Measurements from ENCODE around the gene UGDH. TPM values are rescaled to one million over a fixed set of nuclear protein-coding genes. Genes with fewer than 3 reads are reported as not detected.

Gene UGDH
- total and polyA plus RNA-seq, 2 of the 13 experiments (the other 11 are each of a cell fraction or from before 2014, with no cell fraction given), result 99.0 to 384 TPM

- peak; percentile 85 for TF ChIP-seq MEIS2 (CRISPR knock-in tag; IDR thresholded peaks at IDR 0.05)
- TF ChIP-seq ESRRA (CRISPR knock-in tag; IDR thresholded peaks at IDR 0.05; ENCODE audit: low read depth), result no peak
- peak; percentile 98 for TF ChIP-seq ATF2 (CRISPR knock-in tag; IDR thresholded peaks at IDR 0.05)
- TF ChIP-seq ZNF615 (CRISPR knock-in tag; IDR thresholded peaks at IDR 0.05; ENCODE audit: borderline replicate concordance), result no peak
- peak; percentile 86; the same call in 1 of the 2 replicates for TF ChIP-seq KLF12 (CRISPR knock-in tag; IDR thresholded peaks at IDR 0.05; ENCODE audit: borderline replicate concordance)
- TF ChIP-seq RERE (CRISPR knock-in tag; IDR thresholded peaks at IDR 0.05; ENCODE audit: low read depth), result no peak
- peak; percentile 74; the same call in 1 of the 2 replicates for TF ChIP-seq ZNF788 (CRISPR knock-in tag; IDR thresholded peaks at IDR 0.05; ENCODE audit: borderline replicate concordance)
- no peak for TF ChIP-seq KLF13 (CRISPR knock-in tag; IDR thresholded peaks at IDR 0.05)
- peak; percentile 43; the same call in 1 of the 2 replicates for TF ChIP-seq FOXJ3 (CRISPR knock-in tag; IDR thresholded peaks at IDR 0.05; ENCODE audit: borderline replicate concordance)
- TF ChIP-seq ATF7-NPFF (CRISPR knock-in tag; IDR thresholded peaks at IDR 0.05; ENCODE audit: low read depth), result peak; percentile 56; the same call in 1 of the 2 replicates
- peak; percentile 72; the same call in 1 of the 2 replicates for TF ChIP-seq ZNF563 (CRISPR knock-in tag; IDR thresholded peaks at IDR 0.05)
- no peak for TF ChIP-seq ZUFSP (CRISPR knock-in tag; IDR thresholded peaks at IDR 0.05; ENCODE audit: borderline replicate concordance)
- no peak for TF ChIP-seq ZNF777 (CRISPR knock-in tag; IDR thresholded peaks at IDR 0.05)
- no peak for TF ChIP-seq ZNF562 (CRISPR knock-in tag; IDR thresholded peaks at IDR 0.05; ENCODE audit: borderline replicate concordance)
- TF ChIP-seq GTF3A (CRISPR knock-in tag; conservative IDR thresholded peaks at IDR 0.05), result no peak
- no peak for TF ChIP-seq ZNF703 (CRISPR knock-in tag; IDR thresholded peaks at IDR 0.05; ENCODE audit: borderline replicate concordance)
- no peak; the same call in 1 of the 2 replicates for TF ChIP-seq FOXO1 (CRISPR knock-in tag; IDR thresholded peaks at IDR 0.05)
- peak; percentile 84; the same call in 1 of the 2 replicates for TF ChIP-seq PCBP1 (IDR thresholded peaks at IDR 0.05; ENCODE audit: borderline replicate concordance, low read depth, low read length)
These were observed 68.5 kb downstream of the UGDH start, which contains the start of the genes LIAS and RPL9 (continued) for GRCh38 chr4:39458505-39459300.
